ENCODE results near the gene SEMA6D. TPM values are rescaled to one million over a fixed set of nuclear protein-coding genes. Genes with fewer than 3 reads are reported as not detected.
A peak's percentile ranks its signal among the peaks of the same experiment; 100 is the strongest.

SEMA6D gene
- total RNA-seq, 1 donor from 2014 or later = 54.3 TPM

DNA sequence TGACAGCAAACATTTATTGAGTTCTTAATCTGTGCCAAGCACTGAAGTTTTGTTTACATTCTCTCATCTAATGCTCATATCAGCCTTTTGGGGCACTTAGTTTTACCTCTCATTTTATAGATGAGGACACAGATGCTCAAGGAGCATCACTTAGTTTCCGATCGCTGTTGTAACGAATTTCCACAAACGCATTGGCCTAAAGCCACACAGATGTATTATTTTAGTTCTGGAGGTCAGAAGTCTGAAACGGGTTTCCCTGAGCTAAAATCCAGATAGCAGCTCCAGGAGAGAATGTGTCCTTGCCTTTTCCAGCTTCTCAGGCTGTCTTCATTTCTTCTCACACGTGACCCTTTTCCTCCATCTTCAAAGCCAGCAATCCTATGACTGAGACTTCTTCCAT lies 11.1 kb downstream of the SEMA6D start:
- H3K36me3 Mint-ChIP-seq = peaks cover 2% of the 10 kb centered on the region
- DNase-seq (ENCODE audit: low spot score in 2 of 2, unreplicated experiment in 2 of 2) = no peak
- no peak for TF ChIP-seq CTCF (IDR thresholded peaks at IDR 0.05; ENCODE audit: unreplicated experiment)
- H3K4me1 Mint-ChIP-seq = peaks cover 44% of the 10 kb centered on the region
- H3K27me3 Mint-ChIP-seq (ENCODE audit: low read depth) = no peaks in the 10 kb centered on the region
- H3K4me3 Mint-ChIP-seq = no peak overlapping the region
- H3K27ac Mint-ChIP-seq = no peak overlapping the region
- H3K9me3 Mint-ChIP-seq = no peaks in the 10 kb centered on the region

DNA sequence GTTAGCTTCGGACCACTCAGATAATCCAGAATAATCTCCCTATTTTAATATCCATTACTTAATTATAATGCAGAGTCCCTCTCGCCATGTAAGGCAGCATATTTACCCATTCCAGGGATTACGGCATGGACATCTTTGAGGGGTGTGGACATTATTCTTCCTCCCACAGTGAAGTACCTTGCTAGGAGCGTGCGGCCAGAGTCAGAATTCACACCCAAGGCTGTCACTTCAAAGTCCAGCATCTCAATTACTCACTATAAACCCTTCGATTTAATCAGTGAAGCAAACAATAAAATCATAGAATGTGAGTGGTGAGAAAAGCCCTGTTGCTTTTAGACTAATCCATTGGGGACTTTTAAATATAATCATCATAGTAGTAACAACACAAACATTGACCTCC lies 11.6 kb downstream of the SEMA6D start:
- Mint-ChIP-seq H3K9me3 (no peaks in the 10 kb centered on the region), H3K27me3 (ENCODE audit: low read depth) (no peaks in the 10 kb centered on the region), H3K4me1 (peaks cover 44% of the 10 kb centered on the region), H3K4me3 (no peak overlapping the region), H3K27ac (no peak overlapping the region), H3K36me3 (peaks cover 2% of the 10 kb centered on the region)
- no peak for DNase-seq (ENCODE audit: low spot score in 2 of 2, unreplicated experiment in 2 of 2)
- no peak for TF ChIP-seq CTCF (IDR thresholded peaks at IDR 0.05; ENCODE audit: unreplicated experiment)

GRCh38 chr15:47731230-47731629 lies 13.9 kb downstream of the SEMA6D start:
- Mint-ChIP-seq H3K4me1 (peaks cover 43% of the 10 kb centered on the region), H3K4me3 (no peak overlapping the region), H3K27ac (no peak overlapping the region), H3K36me3 (peaks cover 7% of the 10 kb centered on the region), H3K27me3 (ENCODE audit: low read depth) (no peaks in the 10 kb centered on the region), H3K9me3 (no peaks in the 10 kb centered on the region)
- no peak for DNase-seq (ENCODE audit: low spot score in 2 of 2, unreplicated experiment in 2 of 2)
- TF ChIP-seq CTCF (IDR thresholded peaks at IDR 0.05; ENCODE audit: unreplicated experiment) = no peak

DNA sequence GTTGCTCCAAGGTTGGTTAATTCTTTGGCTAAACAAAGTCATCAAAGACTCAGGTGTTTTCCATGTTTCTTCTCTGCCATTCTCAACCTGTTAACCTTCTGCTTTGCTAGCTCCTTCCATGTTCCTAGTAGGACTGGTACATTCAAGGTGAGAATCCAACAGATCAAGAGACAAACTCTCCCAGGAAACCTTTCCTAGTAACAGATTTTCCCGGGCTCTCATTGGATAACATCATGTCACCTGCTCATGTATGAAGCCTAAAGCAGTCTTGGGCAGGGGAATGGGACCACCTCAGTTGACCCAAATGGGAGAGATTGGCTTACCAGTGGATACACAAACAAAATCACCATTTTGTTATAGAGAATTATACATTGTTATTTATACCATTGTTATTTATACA lies 14.9 kb downstream of the SEMA6D start:
- DNase-seq (ENCODE audit: low spot score in 2 of 2, unreplicated experiment in 2 of 2) = no peak
- H3K4me1 Mint-ChIP-seq = peaks cover 41% of the 10 kb centered on the region
- H3K27ac Mint-ChIP-seq = no peak overlapping the region
- H3K27me3 Mint-ChIP-seq (ENCODE audit: low read depth) = no peaks in the 10 kb centered on the region
- H3K9me3 Mint-ChIP-seq = no peaks in the 10 kb centered on the region
- TF ChIP-seq CTCF (IDR thresholded peaks at IDR 0.05; ENCODE audit: unreplicated experiment) = no peak
- no peak overlapping the region for H3K4me3 Mint-ChIP-seq
- peaks cover 7% of the 10 kb centered on the region for H3K36me3 Mint-ChIP-seq

DNA sequence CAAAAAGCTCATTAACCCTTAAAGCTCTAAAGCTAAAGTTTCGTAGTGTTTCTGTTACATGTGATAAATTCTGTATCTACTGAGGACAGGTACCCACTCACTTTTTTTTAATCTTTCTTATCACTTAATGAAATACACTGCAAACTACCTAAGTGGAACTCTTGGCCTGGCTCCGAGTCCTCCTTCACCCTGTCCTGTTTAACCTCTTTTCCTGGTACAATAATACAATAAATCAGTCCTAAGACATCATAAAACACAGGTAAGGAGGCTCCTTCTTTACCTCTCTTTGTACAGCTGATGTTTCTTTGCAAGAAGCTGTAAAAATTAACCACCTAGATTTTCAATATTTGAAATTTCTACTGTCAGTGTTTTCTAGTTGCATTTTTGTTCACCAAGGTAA lies 15.8 kb downstream of the SEMA6D start:
- H3K9me3 Mint-ChIP-seq = peaks cover 1% of the 10 kb centered on the region
- TF ChIP-seq CTCF (IDR thresholded peaks at IDR 0.05; ENCODE audit: unreplicated experiment) = no peak
- no peak for DNase-seq (ENCODE audit: low spot score in 2 of 2, unreplicated experiment in 2 of 2)
- H3K27me3 Mint-ChIP-seq (ENCODE audit: low read depth) = no peaks in the 10 kb centered on the region
- peaks cover 36% of the 10 kb centered on the region for H3K4me1 Mint-ChIP-seq
- no peak overlapping the region for H3K27ac Mint-ChIP-seq
- H3K4me3 Mint-ChIP-seq = no peak overlapping the region
- H3K36me3 Mint-ChIP-seq = peaks cover 8% of the 10 kb centered on the region

DNA sequence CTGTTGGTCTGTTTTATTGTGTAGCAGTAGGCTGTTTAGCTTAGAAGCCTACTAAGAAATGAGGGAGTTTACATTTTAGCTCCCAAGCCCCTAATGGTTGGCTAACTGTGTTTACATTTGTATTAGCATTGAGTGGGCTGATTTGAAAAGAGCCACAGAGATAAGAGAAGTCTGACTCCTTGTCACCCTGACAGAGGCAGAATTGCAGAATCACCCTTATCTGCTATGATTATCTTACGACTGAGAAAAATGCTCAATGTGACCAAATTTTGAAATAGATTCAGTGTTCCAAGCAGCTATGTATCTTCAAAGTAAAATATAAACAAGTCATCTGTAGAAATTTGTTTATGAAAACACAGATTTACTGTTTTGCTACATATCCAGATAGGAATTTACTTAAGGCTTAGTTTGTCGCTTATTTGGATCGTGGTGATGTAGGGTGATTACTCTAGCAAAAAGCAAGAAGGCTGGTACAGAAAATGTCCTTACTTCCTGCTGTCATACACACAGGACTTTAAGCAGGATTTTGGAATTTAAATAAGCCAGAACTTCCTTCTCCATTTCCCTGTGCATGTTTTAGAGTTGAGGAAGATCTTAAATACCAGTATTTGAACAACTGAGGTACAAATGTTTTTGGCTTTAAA lies 19.0 kb downstream of the SEMA6D start:
- no peak for TF ChIP-seq CTCF (IDR thresholded peaks at IDR 0.05; ENCODE audit: unreplicated experiment)
- peak overlapping the region; percentile 51 for H3K27ac Mint-ChIP-seq
- peaks cover 42% of the 10 kb centered on the region for H3K4me1 Mint-ChIP-seq
- no peaks in the 10 kb centered on the region for H3K27me3 Mint-ChIP-seq (ENCODE audit: low read depth)
- H3K4me3 Mint-ChIP-seq = no peak overlapping the region
- H3K9me3 Mint-ChIP-seq = peaks cover 3% of the 10 kb centered on the region
- peaks cover 11% of the 10 kb centered on the region for H3K36me3 Mint-ChIP-seq
- DNase-seq (ENCODE audit: low spot score in 2 of 2, unreplicated experiment in 2 of 2) = no peak
